SK-N-SH treated with all-trans-retinoic acid at 6 μM for 48 hours (cell line): ENCODE measurements around the gene SYNE1.

Experiments used
- BACH2 ChIP-seq: fragments of 250-450 bp; sonication (Bioruptor Pico); IDR thresholded peaks from 2 replicates; pipeline ENCODE4 v1.9.0; 2021; ENCODE audit warnings: mild to moderate bottlenecking, borderline replicate concordance
- CSRNP3 ChIP-seq: fragments of 250-450 bp; sonication (Bioruptor Pico); IDR thresholded peaks from 2 replicates; pipeline ENCODE4 v1.5.1; 2021; ENCODE audit warnings: mild to moderate bottlenecking, moderate library complexity
- ISL1 ChIP-seq: fragments of 250-450 bp; sonication (Bioruptor Pico); IDR thresholded peaks from 2 replicates; pipeline ENCODE4 v2.1.2; 2022; ENCODE audit warnings: mild to moderate bottlenecking, moderate library complexity
- OSR1 ChIP-seq: fragments of 250-450 bp; sonication (Bioruptor Pico); IDR thresholded peaks from 2 replicates; pipeline ENCODE4 v1.8.0; 2022; ENCODE audit warnings: moderate library complexity, mild to moderate bottlenecking, inconsistent platforms
- RARB ChIP-seq: fragments of 250-450 bp; sonication (Bioruptor Pico); IDR thresholded peaks from 2 replicates; pipeline ENCODE4 v1.8.0; 2021; ENCODE audit warnings: mild to moderate bottlenecking, moderate library complexity
- SNAI2 ChIP-seq: fragments of 250-450 bp; sonication (Bioruptor Pico); IDR thresholded peaks from 2 replicates; pipeline ENCODE4 v1.5.0; 2020; ENCODE audit warnings: mild to moderate bottlenecking, moderate library complexity
- ZC3H10 ChIP-seq: fragments of 250-450 bp; sonication (Bioruptor Pico); IDR thresholded peaks from 2 replicates; pipeline ENCODE4 v1.5.1; 2021; ENCODE audit warnings: mild to moderate bottlenecking, moderate library complexity
- ZFP3 ChIP-seq: fragments of 250-450 bp; sonication (Bioruptor Pico); IDR thresholded peaks from 2 replicates; pipeline ENCODE4 v1.5.0; 2020; ENCODE audit warnings: mild to moderate bottlenecking, moderate library complexity
- ZFP30 ChIP-seq: fragments of 450-650 bp; formaldehyde crosslinking; IDR thresholded peaks from 2 replicates; pipeline ENCODE4 v1.5.0; 2022; ENCODE audit warnings: mild to moderate bottlenecking, moderate library complexity
- ZNF565 ChIP-seq: fragments of 450-650 bp; formaldehyde crosslinking; conservative IDR thresholded peaks from 2 replicates; pipeline ENCODE4 v1.5.0; 2020; ENCODE audit warnings: low read depth, mild to moderate bottlenecking, moderate library complexity
- ZNF70 ChIP-seq: fragments of 450-650 bp; formaldehyde crosslinking; IDR thresholded peaks from 2 replicates; pipeline ENCODE4 v1.5.0; 2020; ENCODE audit warnings: mild to moderate bottlenecking, moderate library complexity
- TF ChIP-seq, protein P1 (sequence below): fragments of 250-450 bp; sonication (Bioruptor Pico); IDR thresholded peaks from 2 replicates; pipeline ENCODE4 v1.8.0; 2020; ENCODE audit warnings: mild to moderate bottlenecking, moderate library complexity, borderline replicate concordance

DNA sequence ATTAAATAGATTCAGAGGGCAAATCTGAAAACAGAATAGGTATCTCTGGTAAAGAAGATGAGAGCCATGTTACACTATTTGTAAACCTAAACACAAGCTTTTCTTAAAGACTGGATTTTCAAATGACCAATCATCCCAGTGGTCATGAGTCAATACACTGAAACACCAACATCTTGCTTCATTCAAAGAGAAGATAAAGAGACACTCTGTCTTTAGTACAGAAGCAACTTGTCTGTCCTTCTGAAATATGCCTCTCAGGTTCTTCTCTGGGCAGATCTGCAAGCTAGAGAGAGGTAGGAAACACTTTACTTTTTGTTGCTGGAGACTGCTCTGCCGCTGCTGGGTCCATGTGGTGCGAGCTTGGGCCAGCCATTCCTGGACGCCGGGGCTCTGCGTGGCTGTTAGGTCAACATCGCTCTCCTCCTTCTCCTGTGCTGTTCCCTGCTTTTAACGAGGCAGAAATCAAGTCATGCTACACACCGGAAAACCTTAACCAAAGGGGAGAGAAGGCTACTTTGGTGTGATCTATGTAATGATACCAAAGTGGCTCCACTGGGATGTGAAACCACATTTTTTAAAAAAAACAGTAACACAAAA is 368.2 kb downstream of the SYNE1 start:
- TF ChIP-seq ZFP3 (CRISPR knock-in tag) (no peak), RARB (CRISPR knock-in tag) (no peak), ZC3H10 (no peak), ZNF565 (no peak), OSR1 (CRISPR knock-in tag) (no peak), SNAI2 (CRISPR knock-in tag) (no peak), ZFP30 (CRISPR knock-in tag) (no peak), ZNF70 (CRISPR knock-in tag) (no peak), CSRNP3 (CRISPR knock-in tag) (no peak), ISL1 (CRISPR knock-in tag) (no peak), BACH2 (CRISPR knock-in tag) (no peak)
- TF ChIP-seq, protein P1, sequence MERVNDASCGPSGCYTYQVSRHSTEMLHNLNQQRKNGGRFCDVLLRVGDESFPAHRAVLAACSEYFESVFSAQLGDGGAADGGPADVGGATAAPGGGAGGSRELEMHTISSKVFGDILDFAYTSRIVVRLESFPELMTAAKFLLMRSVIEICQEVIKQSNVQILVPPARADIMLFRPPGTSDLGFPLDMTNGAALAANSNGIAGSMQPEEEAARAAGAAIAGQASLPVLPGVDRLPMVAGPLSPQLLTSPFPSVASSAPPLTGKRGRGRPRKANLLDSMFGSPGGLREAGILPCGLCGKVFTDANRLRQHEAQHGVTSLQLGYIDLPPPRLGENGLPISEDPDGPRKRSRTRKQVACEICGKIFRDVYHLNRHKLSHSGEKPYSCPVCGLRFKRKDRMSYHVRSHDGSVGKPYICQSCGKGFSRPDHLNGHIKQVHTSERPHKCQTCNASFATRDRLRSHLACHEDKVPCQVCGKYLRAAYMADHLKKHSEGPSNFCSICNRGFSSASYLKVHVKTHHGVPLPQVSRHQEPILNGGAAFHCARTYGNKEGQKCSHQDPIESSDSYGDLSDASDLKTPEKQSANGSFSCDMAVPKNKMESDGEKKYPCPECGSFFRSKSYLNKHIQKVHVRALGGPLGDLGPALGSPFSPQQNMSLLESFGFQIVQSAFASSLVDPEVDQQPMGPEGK (CRISPR knock-in tag), result no peak
